GM18951 (cell line): Measurements from ENCODE around the gene NOXA1.
"Not testable (repeated sequence)": the region's sequence is repeated elsewhere in the genome, so short reads cannot be mapped to it uniquely, and the experiment has no call there.

ENCODE experiments used
- POLR2A ChIP-seq: IDR thresholded peaks from 4 replicates; pipeline ENCODE4 v1.6.1; 2011; ENCODE audit warnings: mild to moderate bottlenecking; ENCODE audit not compliant: insufficient read length, insufficient read depth; ENCODE audit errors: extremely low read depth
- in situ Hi-C: fragments of 300-500 bp; cut with MboI; formaldehyde crosslinking; loops from one replicate; pipeline ENCODE4 v1.12.0; 2022; ENCODE audit warnings: low sequenced_read_pairs, mixed read lengths, inconsistent platforms; ENCODE audit not compliant: unreplicated experiment

NOXA1 gene

DNA sequence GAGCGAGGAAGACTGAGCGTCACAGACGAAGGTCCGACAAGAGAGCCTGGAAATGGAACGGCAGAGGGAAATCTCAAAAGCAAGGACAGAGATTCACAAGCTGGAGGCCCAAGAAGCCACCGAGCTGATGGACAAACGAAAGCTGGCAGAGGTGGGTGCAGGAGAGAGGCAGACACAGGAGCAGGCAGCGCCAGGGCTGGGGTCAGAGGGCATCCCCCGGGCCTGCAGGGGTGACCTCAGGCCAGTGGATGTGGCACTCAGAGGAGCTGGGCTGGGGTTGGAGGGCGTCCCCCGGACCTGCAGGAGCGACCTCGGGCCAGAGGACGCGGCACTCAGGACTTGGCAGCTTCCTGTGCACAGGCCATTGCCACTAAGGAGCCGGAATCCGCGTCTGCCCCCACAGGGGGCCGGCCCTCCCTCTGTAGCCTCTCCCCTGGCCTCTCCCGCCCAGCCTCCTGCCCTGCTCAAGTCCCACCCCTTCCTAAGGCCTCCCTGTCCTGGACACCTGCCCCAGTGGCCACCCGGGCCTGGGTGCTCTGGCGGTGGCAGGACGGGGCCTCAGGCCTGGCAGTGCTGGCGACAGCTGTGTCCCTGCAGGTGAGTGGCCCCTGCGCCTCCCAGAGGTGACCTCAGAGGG, 40.6 kb upstream of the NOXA1 start:
- no peak for TF ChIP-seq POLR2A

DNA sequence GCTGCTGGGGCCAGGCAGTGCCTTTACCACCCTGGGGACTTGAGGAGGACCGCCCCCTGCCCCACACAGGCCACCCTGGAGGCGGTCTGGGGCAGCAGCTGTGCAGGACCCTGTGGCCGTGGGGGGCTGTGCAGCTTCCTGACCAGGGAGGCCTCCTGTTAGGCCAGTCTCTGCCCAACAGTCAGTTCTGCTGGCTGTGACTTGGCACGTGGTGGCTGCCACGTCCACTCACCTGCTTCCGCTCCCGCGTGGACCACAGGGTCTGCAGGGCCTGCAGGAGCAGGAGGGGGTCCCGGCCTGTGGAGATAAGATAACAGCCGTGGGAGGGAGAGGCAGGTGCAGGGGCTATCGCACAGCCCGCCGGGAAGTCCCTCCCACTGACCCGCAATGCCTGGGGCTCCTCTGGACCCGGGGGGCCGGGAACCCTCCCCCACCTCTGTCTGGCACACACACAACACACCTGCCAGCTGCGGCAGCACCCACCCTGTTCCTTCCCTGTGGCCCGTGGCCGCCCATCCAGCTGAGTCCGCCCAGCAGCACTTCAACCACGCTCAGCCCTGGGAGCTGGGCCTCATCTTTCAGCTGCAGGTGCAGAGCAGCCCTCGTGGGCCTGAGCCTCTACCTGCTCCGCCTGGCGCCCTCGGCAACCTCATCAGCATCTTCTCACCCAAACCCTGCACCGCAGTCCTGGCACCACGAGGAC, 40.0 kb upstream of the NOXA1 start:
- in situ Hi-C loops, result no loop called here
- no peak for TF ChIP-seq POLR2A

More for the DNA sequence above, 40.6 kb upstream of the NOXA1 start:
- in situ Hi-C loops, result no loop called here

DNA sequence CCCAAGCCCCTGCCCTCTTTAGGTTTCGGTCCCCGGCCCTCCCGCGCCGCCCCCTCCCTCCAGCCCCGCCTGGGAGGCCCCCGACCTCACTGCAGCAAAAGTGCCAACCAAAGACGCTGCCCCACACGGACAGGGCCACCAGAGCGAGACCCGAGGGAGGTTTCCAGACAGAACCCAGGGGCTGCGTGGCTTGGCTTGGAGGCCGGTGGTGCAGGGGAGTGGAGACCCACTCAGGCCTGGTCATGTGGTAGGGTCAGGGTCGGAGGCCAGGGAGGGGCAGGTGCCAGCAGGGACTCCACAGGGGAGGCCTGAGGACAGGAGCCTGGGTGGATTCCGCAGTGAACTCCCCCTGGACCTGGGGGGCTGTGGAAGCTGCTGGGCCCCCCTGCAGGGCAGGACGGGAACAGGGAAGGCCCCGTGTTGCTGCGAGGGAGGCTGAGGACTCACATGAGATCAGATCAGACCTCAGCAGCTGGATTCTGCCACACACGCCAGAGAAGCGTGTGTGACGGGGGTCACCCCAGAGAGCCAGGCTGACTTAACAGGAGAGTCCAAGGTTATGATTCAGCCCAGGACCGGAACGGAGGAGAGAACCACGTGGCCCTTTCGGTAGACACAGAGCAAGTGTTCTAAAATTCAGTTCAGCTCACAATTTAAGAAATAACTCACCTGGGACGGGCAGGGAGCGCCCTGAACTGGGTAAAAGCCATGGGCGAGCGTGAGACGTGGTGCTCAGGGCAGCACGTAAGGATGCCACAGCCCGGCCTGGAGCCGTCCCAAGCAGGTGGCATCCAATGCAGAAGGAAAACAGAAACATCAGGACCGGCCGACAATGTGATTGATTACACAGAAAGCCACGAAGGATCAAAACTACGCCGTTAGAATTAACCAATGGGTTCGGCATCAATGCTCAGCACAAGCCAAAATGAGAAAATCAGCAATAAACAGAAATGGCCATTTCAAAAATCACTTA, 39.1 kb upstream of the NOXA1 start:
- in situ Hi-C loops, result no loop called here
- TF ChIP-seq POLR2A, result no peak

DNA sequence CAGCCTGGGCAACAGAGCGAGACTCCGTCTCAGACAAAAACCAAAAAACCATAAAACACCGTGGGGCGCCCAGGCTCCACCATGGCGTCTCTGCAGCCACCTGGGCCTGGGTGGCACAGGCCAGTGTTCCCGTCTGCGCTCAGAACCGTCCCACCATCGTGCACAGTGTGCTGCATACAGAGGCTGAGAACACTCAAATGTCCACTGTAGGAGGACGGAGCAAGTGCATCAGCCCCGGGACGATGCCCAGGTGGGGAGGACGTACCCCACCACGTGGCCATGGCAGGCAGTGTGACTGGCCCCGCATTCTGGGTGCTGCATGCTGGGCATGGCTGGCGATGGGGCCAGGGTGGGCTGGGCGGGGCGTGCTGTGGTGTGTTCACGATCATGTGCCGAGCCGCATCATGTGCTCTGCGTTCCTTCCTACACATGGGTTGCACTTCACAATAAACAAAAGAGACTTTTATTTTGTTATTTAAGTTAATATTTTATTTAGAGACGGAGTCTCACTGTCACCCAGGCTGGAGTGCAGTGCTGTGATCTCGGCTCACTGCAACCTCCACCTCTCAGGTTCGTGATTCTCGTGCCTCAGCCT, 38.0 kb upstream of the NOXA1 start:
- in situ Hi-C loops, result no loop called here
- TF ChIP-seq POLR2A, result no peak

DNA sequence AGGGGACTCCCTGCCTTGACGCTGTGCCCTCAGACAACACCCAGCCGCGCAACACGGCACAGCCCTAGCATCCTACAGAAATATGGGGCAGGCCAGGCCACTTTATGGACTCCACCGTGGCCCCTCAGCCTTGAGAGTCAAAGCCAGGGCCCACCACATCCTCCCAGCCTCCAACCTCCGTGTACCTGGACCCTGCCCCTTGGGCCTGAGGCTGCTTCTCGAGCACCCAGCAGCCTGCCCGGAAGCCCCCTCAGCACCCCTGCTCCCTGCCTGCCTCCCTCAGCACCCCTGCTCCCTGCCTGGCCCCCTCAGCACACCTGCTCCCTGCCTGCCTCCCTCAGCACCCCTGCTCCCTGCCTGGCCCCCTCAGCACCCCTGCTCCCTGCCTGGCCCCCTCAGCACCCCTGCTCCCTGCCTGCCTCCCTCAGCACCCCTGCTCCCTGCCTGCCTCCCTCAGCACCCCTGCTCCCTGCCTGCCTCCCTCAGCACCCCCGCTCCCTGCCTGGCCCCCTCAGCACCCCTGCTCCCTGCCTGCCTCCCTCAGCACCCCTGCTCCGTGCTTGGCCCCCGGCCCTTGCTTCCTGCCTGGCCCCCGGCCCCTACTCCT, 36.6 kb upstream of the NOXA1 start:
- in situ Hi-C loops, result not testable (repeated sequence)

DNA sequence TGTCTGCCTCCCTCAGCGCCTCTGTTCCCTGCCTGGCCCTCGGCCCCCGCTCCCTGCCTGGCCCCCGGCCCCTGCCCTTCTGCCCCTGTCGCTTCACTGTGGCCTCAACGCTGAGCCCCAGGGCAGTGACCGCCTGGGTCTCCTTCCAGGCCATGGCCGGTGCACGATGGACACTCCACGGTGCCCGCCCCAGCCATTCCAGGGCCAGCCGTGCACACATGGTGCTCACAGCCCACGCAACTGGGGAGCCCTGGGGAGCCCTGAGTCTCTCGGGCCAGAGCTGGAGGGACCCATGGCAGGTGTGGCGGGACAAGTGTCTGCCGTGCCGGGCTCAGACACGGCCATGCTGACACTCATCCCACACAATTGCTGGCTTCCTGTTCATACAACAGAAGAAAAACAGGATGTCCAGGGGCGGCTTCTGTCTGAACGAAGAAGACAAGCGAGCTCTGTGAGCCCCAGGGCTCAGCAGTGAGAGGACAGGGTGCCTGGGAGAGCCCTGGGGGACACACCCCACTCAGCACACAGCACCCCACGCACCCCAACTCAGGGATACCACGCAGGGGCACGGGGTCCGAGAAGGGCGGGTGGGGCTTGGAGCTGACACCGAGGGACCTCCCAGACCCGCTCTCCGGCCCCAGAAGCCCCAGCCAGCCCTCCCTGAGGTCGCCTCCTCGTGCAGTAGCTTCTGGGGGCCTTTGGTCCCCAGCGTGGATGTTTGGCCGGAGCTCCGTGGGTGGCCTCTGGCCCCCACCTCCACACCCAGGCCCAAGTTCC, 35.9 kb upstream of the NOXA1 start:
- in situ Hi-C loops, result no loop called here
- TF ChIP-seq POLR2A, result no peak

DNA sequence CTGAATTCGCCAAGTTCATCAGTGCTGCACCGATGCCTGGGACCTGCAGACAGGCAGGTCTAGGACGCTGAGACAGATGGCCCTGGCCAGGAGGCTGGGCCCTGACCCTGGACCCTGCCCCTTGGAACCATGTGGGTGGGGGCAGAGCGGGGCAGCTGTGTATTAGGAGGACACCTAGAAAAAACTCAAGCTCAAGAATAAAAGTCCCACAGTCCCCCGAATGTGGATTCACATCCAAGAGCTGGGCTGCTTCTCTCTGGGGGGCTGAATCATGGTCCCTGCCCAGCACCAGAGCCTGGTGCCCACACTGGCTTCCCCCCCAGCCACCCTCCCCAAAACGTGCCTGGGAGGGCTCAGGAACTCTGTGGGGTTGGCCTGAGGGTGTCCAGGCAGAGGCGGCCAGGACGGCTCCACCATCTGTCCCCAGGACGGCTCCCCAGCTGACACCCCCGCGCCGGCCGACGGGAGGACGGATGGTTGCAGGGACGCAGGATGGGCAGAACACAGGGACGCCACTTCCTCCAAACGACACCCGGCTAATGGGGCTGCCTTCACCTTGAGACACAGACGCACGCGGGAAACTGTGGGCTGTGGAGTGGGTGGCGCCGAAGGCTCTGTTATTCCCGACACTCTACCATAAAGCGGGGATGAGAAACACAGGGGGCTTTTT, 35.2 kb upstream of the NOXA1 start:
- no peak for TF ChIP-seq POLR2A
- in situ Hi-C loops, result no loop called here

DNA sequence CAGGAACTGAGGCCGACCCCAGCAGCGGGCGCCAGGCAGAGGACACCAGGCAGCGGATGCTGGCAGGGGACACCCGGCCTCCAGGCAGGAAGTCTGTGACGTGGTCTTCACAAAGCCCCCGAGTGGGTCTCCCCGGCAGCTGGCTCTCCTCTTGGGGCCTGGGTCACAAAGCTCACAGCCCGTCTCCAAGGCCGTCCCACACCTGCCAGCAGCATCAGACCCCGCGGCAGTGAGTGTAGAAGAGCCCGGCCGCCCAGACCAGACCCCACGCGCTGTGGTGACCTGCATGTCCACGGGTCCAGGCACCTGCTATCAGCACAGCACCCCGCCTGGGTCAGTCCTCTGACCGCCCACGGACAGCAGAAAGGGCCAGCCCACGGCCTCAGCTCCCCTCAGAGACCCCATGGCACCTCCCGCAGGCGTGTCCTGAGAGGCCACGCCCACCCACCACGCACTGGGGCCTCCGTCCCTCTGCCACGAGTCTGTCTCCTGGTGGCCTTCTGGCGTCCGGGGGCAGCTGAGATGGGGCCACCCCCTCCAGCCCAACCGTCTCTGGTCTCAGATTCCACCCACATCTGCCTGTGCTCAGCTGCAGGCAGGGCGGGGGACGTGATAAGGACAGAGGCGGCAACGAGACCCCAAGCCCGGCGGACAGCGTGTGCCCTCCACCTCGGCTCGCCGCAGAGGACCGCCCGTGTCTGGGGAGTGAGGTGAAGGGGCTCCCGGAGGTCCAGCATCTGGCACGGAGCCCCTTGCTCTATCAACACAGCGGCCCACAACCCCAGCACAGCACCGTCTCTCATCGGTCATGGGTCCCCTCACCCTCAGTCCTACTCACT, 34.4 kb upstream of the NOXA1 start:
- in situ Hi-C loops, result no loop called here

DNA sequence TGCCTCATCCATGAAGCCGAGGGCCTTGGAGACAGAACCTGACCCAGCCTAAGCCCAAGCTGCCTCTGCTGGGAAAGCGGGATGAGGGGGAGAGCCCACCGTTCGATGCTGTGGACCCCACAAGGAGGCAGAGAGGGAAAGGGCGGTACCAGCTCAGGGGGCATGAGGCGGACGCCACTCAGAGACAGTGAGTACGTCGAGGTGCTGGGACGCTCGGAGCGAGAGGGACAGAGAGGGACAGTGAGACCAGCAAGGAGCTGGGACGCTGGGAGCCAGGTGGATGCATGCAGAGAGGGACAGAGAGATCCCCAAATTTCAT, 33.8 kb upstream of the NOXA1 start:
- in situ Hi-C loops, result no loop called here
- TF ChIP-seq POLR2A, result no peak

More for the DNA sequence above, 34.4 kb upstream of the NOXA1 start:
- no peak for TF ChIP-seq POLR2A

DNA sequence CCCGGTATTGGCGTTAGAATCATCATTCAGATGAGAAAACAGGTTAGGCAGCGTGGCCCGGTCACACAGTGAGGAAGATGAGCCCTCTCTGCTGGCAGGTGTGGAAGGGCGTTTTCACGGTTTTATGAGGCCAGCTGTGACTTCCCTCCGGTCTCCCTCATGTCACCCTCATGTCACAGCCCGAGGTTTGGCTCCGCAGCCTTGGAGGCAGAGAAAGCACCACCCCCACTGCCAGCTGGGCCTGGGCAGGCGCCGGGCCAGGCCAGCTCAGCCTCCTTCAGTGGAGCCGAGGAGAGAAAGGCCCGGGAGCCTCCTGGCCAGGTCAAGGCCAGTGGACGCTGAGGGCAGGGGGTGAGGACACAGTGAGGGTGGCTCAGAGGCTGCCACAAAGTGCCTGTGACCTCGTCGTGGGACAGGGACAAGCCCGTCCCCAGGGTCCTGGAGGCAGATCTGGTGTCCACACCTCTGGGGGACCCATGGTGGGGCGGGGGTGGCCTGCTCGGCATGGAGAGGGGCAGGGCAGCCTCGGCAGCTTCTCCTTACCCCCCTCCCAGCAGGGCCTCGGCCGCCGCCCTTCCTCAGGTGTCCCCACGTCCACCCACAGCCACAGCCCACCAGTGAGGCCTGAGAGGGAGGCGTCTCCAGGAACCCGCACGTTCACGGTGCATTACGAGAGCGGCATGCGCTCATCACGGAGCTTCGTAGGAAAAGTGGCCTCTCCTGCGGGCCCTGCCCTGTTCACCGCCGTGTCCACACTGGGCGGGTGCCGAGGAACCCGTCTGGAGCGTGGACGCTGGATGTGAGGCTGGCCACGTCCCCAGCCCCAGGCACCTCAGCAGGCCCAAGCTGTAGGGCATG, 32.4 kb upstream of the NOXA1 start:
- in situ Hi-C loops, result no loop called here
- TF ChIP-seq POLR2A, result no peak

DNA sequence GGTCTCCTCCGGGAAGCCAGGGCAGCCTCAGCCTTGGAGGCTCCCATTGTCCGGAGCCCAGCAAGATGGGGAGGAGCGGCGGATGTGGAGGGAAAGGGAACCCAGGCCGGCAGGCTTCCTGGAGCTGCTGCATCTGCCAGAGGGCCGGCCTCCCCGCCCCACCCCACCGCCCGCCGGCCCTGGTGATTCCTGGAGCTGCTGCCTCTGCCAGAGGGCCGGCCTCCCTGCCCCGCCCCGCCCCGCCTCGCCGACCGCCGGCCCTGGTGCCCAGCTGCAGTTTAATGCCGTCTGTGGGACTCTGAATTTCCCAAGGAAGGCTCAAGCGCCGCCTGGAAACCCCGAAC, 31.8 kb upstream of the NOXA1 start:
- in situ Hi-C loops, result no loop called here
- no peak for TF ChIP-seq POLR2A
